Measurements from ENCODE around the gene CLSTN1. TPM values are rescaled to one million over a fixed set of nuclear protein-coding genes. Genes with fewer than 3 reads are reported as not detected.

CLSTN1 gene
- total and polyA plus RNA-seq, 10 of the 15 experiments (the other 5 are each of a cell fraction or from before 2014, with no cell fraction given): 2.7 to 64.4 (median 23.2) TPM

GRCh38 chr1:9721606-9722377, 102.0 kb downstream of the CLSTN1 start:
- Histone ChIP-seq H3K4me1 (ENCODE audit: control insufficient read depth, insufficient read depth, low read length) (peaks cover 12% of the 10 kb centered on the region), H3K9ac (ENCODE audit: control insufficient read depth, insufficient read depth, low read length) (no peak overlapping the region), H3K4me3 (no peak overlapping the region), H3K79me2 (ENCODE audit: control insufficient read depth, insufficient read depth, low read length) (no peaks in the 10 kb centered on the region; the same call in 1 of the 2 replicates), H3K36me3 (ENCODE audit: control insufficient read depth in 2 of 2, insufficient read depth in 2 of 2, low read length in 1 of 2) (peaks cover 25 to 77% of the 10 kb centered on the region in 2 experiments), H2AFZ (ENCODE audit: control insufficient read depth, low read depth, low read length) (no peak overlapping the region), H3K4me2 (ENCODE audit: control insufficient read depth, insufficient read depth) (no peak overlapping the region), H4K20me1 (ENCODE audit: control insufficient read depth, insufficient read depth) (no peaks in the 10 kb centered on the region; the same call in 1 of the 2 replicates), H3K27me3 (replicated peaks in 1 of 2; ENCODE audit: control insufficient read depth in 2 of 2, insufficient read depth in 2 of 2, low read length in 1 of 2) (no peaks in the 10 kb centered on the region), H3K27ac (ENCODE audit: control insufficient read depth, insufficient read depth) (no peak overlapping the region), H3K9me3 (replicated peaks; ENCODE audit: control insufficient read depth, insufficient read depth, low read length) (no peaks in the 10 kb centered on the region; the same call in 2 of the 3 replicates)
- intact Hi-C loops (cut with micrococcal nuclease; ENCODE audit: unreplicated experiment): loop anchor here (2.0 kb wide), 1 partner anchor 145 kb away; no protein-coding TSS in a partner anchor
- WGBS (ENCODE audit: insufficient coverage, insufficient replicate concordance, low lambda C conversion rate, missing lambda C conversion rate): 68% methylated on average over 27 of the region's 29 CpGs
- ChIA-PET CTCF (interaction anchor here (0.7 to 3.2 kb wide), 6 partner anchors 14 to 707 kb away, joined by 3 to 16 read pairs (median 4); no protein-coding TSS in a partner anchor), RAD21 (ENCODE audit: unreplicated experiment) (interaction anchor here (1.0 to 2.7 kb wide), 2 partner anchors 94 to 144 kb away, joined by 3 to 20 read pairs; no protein-coding TSS in a partner anchor), POLR2A (interaction anchor here (0.6 kb wide), 1 partner anchor 9 kb away, joined by 3 read pairs; no protein-coding TSS in a partner anchor), SMC1A (ENCODE audit: uncharacterized antibody, unreplicated experiment) (interaction anchor here (0.6 to 2.2 kb wide), 2 partner anchors 142 to 144 kb away, joined by 3 to 4 read pairs; no protein-coding TSS in a partner anchor)
- TF ChIP-seq SPI1 (IDR thresholded peaks at IDR 0.05; ENCODE audit: borderline replicate concordance, insufficient read depth, low read depth, low read length): no peak
- peak; percentile 28 for TF ChIP-seq SMC3 (IDR thresholded peaks at IDR 0.05; ENCODE audit: borderline replicate concordance, low read length)
- no peak for TF ChIP-seq FOS (IDR thresholded peaks at IDR 0.05; ENCODE audit: borderline replicate concordance, extremely low read depth, insufficient read length)
- peak; percentile 5 to 77; a peak in 2 of 4 replicates for TF ChIP-seq BHLHE40 (IDR thresholded peaks at IDR 0.05; ENCODE audit: borderline replicate concordance in 1 of 2, low read depth in 2 of 2, low read length in 1 of 2)
- TF ChIP-seq EGR1 (IDR thresholded peaks at IDR 0.05; ENCODE audit: borderline replicate concordance in 1 of 2, low read depth in 2 of 2, low read length in 2 of 2): 0 out of 3 replicates have a peak, but pooled peaks of 1 of the 2 experiments have one; percentile 40
- peak; percentile 47 to 64 (median 62) for TF ChIP-seq CTCF (IDR thresholded peaks at IDR 0.05 in 2 of 3, conservative IDR thresholded peaks at IDR 0.05 in 1 of 3; ENCODE audit: control insufficient read depth in 2 of 3, extremely low read depth in 1 of 3, insufficient read depth in 1 of 3, low read depth in 3 of 3, low read length in 3 of 3)
- TF ChIP-seq POLR2A (IDR thresholded peaks at IDR 0.05; ENCODE audit: low read depth, low read length): peak; percentile 44; the same call in 1 of the 2 replicates
- TF ChIP-seq RAD21 (IDR thresholded peaks at IDR 0.05; ENCODE audit: insufficient read depth, low read depth, low read length): 0 out of 2 replicates have a peak, but pooled peaks have one; percentile 15
- no peak for FAIRE-seq
- no TSS peak for BruUV-seq (replicated peaks)
- no peak for DNase-seq (ENCODE audit: low read depth, low spot score)
- ATAC-seq: peak; percentile 47
- in situ Hi-C loops (cut with MboI): no loop called here
